Cardiac fibroblast (primary cell): ENCODE data around the gene ZNF766.
"Not testable (repeated sequence)": the region's sequence is repeated elsewhere in the genome, so short reads cannot be mapped to it uniquely, and the experiment has no call there.

Source experiments
- DNase-seq, 2 donors: peaks; one replicate each; pipeline versions ENCODE4 v3.0.0 to v3.0.0-alpha.2; 2010; ENCODE audit warnings: low read depth in 2 of 2
- H3K4me3 ChIP-seq, 2 donors: replicated peaks in 1 of 2; 1 replicate in 1 of 2; 2 replicates in 1 of 2; pipeline ENCODE4 v1.5.1; 2011; ENCODE audit warnings: low read depth in 2 of 2, low read length in 2 of 2, mild to moderate bottlenecking in 2 of 2, moderate library complexity in 1 of 2
- TF ChIP-seq, protein P1 (sequence below): IDR thresholded peaks from one replicate; pipeline ENCODE4 v1.5.1; 2011; ENCODE audit warnings: low read depth, mild to moderate bottlenecking, low read length, inconsistent platforms

The ZNF766 gene

DNA sequence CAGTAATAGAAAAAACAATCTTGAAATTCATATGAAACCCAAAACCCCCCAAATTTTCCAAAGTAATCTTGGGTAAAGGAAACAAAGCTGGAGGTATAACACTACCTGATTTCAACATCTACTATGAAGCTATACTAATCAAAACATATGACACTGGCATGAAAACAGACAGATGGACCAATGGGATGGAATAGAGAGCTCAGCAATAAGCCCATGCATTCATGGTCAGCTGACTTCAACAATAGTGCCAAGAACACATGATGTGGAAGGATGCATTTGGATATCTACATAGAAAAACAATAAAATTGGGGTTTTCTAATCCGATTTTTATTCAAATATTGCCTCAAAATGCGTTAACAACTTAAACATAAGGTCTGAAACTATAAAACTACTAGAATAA is 32.2 kb upstream of the ZNF766 start:
- TF ChIP-seq, protein P1, sequence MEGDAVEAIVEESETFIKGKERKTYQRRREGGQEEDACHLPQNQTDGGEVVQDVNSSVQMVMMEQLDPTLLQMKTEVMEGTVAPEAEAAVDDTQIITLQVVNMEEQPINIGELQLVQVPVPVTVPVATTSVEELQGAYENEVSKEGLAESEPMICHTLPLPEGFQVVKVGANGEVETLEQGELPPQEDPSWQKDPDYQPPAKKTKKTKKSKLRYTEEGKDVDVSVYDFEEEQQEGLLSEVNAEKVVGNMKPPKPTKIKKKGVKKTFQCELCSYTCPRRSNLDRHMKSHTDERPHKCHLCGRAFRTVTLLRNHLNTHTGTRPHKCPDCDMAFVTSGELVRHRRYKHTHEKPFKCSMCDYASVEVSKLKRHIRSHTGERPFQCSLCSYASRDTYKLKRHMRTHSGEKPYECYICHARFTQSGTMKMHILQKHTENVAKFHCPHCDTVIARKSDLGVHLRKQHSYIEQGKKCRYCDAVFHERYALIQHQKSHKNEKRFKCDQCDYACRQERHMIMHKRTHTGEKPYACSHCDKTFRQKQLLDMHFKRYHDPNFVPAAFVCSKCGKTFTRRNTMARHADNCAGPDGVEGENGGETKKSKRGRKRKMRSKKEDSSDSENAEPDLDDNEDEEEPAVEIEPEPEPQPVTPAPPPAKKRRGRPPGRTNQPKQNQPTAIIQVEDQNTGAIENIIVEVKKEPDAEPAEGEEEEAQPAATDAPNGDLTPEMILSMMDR, result no peak
- H3K4me3 ChIP-seq, result no peak overlapping the region
- peak in 1 of 2 donors; percentile 25 for DNase-seq

DNA sequence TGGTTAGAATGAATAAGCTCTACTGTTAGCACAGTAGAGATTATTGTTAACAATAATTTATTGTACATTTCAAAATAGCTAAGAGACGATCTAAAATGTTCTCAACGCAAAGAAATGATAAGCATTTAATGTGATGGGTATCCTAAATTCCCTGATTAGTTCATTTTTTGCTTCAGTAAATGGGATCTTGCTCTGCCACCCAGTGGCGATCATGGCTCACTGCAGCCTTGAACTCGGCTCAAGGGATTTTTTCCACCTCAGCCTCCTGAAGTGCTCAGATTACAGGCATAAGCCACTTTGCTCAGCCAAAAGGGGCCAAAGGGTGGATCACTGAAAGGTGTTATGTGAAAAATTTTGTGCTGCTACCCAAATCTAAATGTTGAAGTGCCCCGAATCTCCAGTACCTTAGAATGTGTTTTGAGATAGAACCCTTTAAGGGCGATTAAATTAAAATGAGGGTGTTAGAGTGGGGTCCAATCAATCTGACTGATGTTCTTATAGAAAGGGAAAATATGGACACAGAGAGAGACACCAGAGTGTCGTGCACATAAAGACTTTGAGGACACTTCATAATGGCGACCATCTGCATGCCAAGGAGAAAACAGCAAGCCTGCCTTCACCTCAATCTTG is 31.5 kb upstream of the ZNF766 start:
- H3K4me3 ChIP-seq, result no peak overlapping the region
- TF ChIP-seq, protein P1, result peak; percentile 86
- DNase-seq, result peak; percentile 76 to 78

DNA sequence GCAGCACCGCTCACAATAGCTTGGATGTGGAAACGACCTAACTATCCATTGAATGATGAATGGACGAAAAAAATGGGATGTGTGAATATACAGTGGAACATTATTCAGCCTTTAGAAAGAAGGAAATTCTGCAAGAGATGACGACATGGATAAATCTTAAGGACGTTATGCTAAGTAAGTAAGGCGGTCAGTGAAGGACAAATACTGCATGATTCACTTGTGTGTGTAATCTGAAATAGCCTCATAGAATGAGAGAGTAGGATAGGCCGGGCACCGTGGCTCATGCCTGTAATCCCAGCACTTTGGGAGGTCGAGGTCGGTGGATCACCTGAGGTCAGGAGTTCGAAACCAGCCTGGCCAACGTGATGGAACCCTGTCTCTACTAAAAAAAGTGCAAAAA is 25.4 kb upstream of the ZNF766 start:
- TF ChIP-seq, protein P1, result no peak
- no peak for DNase-seq
- no peak overlapping the region for H3K4me3 ChIP-seq

DNA sequence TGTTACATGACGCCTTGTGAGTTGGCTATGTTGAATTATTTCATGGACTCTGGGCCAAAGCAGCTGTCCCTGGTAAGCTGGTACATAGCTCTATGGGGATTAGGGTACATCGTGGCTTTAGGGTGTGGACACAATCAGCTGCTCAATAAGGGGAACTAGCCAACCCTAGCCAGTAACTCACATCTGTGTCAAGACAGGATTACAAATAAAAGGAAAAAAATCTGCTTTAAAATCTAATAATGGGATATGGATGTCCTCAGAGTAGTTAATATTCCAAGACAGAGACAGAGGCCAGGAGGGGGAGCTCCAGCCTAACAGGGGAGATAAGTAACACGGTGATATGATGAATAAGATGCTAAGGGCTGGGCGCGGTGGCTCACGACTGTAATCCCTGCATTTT is 21.1 kb upstream of the ZNF766 start:
- TF ChIP-seq, protein P1, result peak; percentile 50
- no peak overlapping the region for H3K4me3 ChIP-seq
- peak; percentile 42 to 69 for DNase-seq

DNA sequence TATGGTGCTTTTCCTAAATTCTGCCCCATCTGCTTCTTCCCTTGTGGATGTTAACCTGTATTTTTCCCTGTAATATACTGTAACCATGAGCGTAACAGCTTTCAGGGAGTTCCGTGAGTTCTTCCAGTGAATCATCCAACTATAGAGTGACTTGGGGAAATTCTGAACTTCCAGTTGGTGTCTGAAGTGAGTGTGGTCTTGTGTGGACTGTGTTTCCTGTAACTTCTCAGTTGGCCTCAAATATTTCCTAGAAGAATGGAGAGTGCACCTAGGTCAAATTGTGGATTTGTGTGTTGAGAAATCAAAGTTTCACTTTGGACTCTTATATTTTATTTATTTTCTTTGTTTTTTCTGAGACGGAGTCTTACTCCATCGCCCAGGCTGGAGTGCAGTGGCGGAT is 11.0 kb upstream of the ZNF766 start:
- DNase-seq, result peak; percentile 4 to 39
- no peak overlapping the region for H3K4me3 ChIP-seq
- TF ChIP-seq, protein P1, result no peak

DNA sequence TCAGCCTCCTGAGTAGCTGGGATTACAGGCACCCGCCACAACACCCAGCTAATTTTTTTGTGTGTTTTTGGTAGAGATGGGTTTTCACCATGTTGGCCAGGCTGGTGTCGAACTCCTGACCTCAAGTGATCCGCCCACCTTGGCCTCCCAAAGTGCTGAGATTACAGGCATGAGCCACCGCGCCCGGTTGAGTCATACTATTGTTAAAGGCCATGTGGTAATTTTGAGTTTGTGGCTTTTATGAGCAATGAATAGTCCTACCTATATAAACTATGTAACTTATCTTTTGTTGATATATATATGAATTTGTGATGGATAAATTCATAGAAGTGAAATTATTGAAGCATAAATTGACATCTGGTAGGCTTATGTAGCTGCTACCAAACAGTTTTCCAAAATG is 3.8 kb upstream of the ZNF766 start:
- H3K4me3 ChIP-seq, result not testable (repeated sequence)
- peak in 1 of 2 donors; percentile 37 for DNase-seq

DNA sequence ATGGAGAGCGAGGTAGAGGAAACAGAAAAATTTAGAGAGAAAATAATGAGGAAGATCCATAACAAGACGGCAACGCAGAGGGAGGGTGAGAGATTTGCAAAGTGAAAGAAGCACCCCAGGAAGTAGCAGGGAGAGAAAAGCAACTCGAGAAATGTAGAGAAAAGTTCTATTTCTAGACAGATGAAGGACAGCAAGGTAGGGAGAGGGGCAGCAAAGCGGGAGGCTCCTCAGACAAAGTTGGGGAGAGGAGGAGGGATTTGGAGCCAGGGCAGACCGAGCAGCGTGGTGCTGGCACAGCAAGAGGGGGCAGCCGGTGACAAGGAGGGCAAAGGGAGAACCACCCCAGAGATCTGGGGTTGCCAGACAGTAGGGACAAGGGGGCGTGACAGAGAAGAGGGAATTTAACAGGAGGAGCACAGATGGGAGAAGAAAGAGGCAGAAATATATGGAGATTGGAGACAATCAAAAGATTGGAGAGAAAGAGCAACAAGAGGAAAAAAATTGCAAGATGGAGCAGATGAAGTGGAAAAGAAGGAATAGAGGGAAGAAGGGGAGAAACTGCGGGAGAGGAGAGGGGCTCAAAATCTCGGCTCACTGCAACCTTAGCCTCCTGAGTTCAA is 989 bp downstream of the ZNF766 start:
- TF ChIP-seq, protein P1, result no peak
- DNase-seq, result no peak
- H3K4me3 ChIP-seq, result peak overlapping the region; percentile 94 to 99
